Measurements from ENCODE around the gene MREG. TPM values are rescaled to one million over a fixed set of nuclear protein-coding genes. Genes with fewer than 3 reads are reported as not detected.

The MREG gene
- total and polyA plus RNA-seq, 10 of the 15 experiments (the other 5 are each of a cell fraction or from before 2014, with no cell fraction given), result 6.9 to 45.0 (median 28.5) TPM

GRCh38 chr2:215907147-215907546 is 106.2 kb downstream of the MREG start:
- 83% methylated on average over 9 of the region's 9 CpGs for WGBS (ENCODE audit: insufficient coverage, insufficient replicate concordance, low lambda C conversion rate, missing lambda C conversion rate)
- FAIRE-seq (no peak), DNase-seq (ENCODE audit: low read depth, low spot score) (no peak), ATAC-seq (no peak; the same call in 2 of the 3 replicates)
- in situ Hi-C loops (cut with MboI), result loop anchor here (25.0 kb wide), 1 partner anchor 445 kb away; no protein-coding TSS in a partner anchor
- ChIA-PET POLR2A (no interaction called here), SMC1A (ENCODE audit: uncharacterized antibody, unreplicated experiment) (interaction anchor here (1.2 to 15.1 kb wide), 5 partner anchors 16 to 470 kb away, joined by 3 to 185 read pairs (median 7); no protein-coding TSS in a partner anchor), RAD21 (ENCODE audit: unreplicated experiment) (interaction anchor here (1.4 kb wide), 1 partner anchor 26 kb away, joined by 4 read pairs; no protein-coding TSS in a partner anchor), CTCF (interaction anchor here (1.3 to 1.4 kb wide), 2 partner anchors 9 to 12 kb away, joined by 4 read pairs; no protein-coding TSS in a partner anchor)
- H3K27me3 ChIP-seq (replicated peaks in 1 of 2; ENCODE audit: control insufficient read depth in 2 of 2, insufficient read depth in 2 of 2, low read length in 1 of 2), result no peaks in the 10 kb centered on the region
- no peak overlapping the region for H3K4me3 ChIP-seq
- H3K9me3 ChIP-seq (replicated peaks; ENCODE audit: control insufficient read depth, insufficient read depth, low read length), result no peaks in the 10 kb centered on the region
- no peak overlapping the region for H2AFZ ChIP-seq (ENCODE audit: control insufficient read depth, low read depth, low read length)
- TF ChIP-seq PKNOX1 (IDR thresholded peaks at IDR 0.05) (no peak), EZH2 (IDR thresholded peaks at IDR 0.05; ENCODE audit: borderline replicate concordance, control insufficient read depth, low read depth, low read length) (no peak), SREBF1 (IDR thresholded peaks at IDR 0.05; ENCODE audit: low read length) (no peak), NKRF (conservative IDR thresholded peaks at IDR 0.05) (no peak), BRCA1 (IDR thresholded peaks at IDR 0.05; ENCODE audit: low read depth, low read length) (no peak)
- H3K79me2 ChIP-seq (ENCODE audit: control insufficient read depth, insufficient read depth, low read length), result no peaks in the 10 kb centered on the region
- intact Hi-C loops (cut with micrococcal nuclease; ENCODE audit: unreplicated experiment), result no loop called here
- no peaks in the 10 kb centered on the region for H3K36me3 ChIP-seq (ENCODE audit: control insufficient read depth in 2 of 2, insufficient read depth in 2 of 2, low read length in 1 of 2)
- H3K9ac ChIP-seq (ENCODE audit: control insufficient read depth, insufficient read depth, low read length), result no peak overlapping the region
- H3K4me2 ChIP-seq (ENCODE audit: control insufficient read depth, insufficient read depth), result no peak overlapping the region
- no peaks in the 10 kb centered on the region for H3K4me1 ChIP-seq (ENCODE audit: control insufficient read depth, insufficient read depth, low read length)
- BruUV-seq (replicated peaks), result no TSS peak
- no peaks in the 10 kb centered on the region for H4K20me1 ChIP-seq (ENCODE audit: control insufficient read depth, insufficient read depth)
- H3K27ac ChIP-seq (ENCODE audit: control insufficient read depth, insufficient read depth), result no peak overlapping the region
